Measurements from ENCODE around the gene ACAN.

The ACAN gene

DNA sequence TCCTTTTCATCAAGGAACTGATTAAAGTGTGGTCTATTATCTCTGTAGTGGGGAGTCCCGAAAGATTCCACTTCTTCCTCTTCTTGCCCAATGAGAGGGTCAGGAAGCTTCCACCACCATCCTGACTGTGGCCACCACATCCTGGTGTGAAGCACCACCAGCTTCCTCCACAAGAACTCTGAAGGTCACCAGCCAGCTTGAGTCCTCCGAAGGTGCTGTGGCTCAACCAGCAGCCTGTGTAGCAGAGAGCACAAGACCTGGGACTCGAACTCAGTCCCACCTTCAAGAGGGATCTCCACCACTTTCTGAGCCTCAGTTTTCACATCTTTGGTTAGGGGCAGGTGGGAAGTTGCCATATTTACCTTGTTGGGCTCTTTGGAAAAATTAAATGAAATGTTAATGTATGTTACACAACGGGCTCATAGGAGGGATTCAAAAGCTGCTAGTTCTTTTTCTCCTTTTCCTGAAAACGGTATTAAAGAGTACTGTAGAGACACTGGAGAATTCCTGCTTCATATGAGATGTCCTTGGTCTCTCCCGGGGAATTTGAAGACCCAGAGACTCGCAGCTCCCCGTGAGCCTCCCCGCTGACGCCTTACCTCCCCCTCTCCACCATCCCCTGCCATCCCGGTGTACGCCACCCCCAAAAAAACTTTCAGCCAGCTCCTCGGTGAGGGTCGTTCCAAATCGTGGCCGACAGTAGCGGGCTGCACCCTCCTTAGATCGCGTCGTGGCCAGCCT lies 816 bp upstream of the ACAN start:
- DNase-seq (ENCODE audit: low spot score), result peak; percentile 43

DNA sequence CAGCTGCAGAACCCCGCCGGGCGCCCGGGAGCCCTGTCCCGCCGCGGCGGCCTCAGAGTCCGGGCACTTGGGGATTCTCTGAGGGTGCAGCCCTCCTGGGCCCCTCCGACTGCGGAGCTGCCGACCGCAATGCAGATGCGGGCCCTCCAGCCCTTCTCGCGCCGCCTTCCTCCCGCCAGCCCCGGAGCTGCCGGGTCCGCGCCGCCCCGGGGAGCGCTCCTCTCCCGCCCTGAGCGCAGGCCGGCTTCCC lies 320 bp upstream of the ACAN start:
- DNase-seq (ENCODE audit: low spot score), result no peak

DNA sequence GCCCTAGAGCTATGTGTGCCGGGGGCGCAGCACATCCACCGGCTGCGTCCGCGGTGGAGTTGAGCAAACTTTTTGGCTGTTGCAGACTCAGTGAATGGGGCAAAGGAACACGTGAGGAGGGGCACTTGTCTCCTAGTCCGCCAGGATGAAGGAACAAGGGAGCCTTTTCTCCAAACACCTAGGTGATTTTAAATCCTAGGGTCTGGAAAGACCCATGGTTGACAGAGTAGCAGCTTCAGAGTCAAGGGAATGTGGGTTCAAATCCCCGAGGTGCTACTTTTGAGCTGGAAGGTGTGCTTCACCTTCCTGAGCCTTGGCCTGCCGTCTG lies 648 bp downstream of the ACAN start:
- no peak for DNase-seq (ENCODE audit: low spot score)

DNA sequence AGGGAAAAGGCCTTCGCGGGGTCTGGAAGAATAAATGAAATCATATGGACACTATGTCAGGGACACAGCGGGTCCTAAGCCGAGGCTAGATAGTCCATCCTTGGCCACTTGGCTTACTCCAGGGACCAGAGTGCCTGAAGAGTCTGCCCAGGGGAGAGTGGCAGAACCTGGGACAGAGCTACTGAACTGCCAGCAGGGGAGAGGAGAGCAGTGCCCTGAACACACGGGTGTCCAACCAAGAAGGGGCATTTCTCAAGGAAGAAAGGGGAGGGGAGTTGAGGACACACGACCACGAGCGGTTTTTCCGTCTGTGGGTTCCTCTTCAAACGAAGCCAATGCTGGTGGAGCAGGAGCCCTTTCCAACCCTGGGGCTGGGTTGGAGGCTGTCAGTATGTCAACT lies 1.0 kb downstream of the ACAN start:
- peak; percentile 65 for DNase-seq (ENCODE audit: low spot score)

DNA sequence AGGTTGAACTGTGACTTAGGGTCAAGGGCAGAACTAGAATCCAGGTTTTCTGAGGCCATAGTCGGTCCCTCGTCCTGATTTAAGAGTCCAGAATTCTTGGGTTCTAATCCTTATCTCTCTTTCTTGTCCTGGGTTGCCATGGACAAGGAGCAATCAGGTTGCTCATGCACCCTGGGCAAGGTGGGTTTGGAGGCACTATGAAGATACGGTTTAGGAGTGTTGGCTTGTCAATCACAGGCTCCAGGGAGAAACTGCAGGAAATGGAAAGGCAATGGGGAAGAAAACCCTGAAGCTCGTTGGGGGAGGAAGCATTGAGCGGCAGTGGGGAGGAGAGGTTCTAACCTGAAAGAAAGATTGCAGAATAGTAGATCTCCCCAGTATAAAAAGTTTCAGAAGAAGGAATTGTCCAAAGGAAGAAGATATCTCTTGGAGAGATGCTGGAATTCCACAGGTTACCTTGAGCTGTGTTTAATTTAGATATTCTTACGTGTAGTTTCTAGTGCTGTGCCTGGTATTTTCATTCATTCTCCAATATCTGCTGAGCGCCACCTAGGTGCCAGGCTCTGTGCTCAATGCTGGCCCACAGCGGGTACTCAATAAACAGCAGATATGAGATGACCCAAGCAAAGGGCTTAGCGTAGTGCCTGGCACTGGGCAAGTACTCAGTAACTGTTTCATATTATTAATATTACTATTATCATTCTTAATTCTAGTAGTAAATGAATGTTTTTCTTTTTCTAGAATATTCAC lies 2.0 kb downstream of the ACAN start:
- no peak for DNase-seq (ENCODE audit: low spot score)

DNA sequence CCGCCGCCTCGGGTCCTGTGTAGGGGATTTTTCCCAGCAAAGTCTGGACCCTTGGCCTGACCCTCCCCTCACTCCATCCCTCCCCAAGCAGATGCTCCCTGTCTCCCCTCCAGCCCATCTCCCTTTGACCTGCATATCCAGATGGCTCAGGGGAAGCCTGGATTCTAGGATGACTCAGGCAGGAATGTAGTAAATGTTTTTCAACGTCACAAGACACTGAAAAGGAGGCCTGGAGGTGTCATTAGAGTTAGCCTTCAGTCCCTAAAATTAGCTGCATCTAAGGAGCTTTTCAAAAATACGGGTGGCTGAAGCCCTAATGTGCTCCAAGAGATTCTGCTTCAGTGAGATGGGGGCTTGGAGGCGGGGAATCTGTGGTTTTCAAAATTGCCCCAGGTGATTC lies 7.2 kb downstream of the ACAN start:
- DNase-seq (ENCODE audit: low spot score), result peak; percentile 70

DNA sequence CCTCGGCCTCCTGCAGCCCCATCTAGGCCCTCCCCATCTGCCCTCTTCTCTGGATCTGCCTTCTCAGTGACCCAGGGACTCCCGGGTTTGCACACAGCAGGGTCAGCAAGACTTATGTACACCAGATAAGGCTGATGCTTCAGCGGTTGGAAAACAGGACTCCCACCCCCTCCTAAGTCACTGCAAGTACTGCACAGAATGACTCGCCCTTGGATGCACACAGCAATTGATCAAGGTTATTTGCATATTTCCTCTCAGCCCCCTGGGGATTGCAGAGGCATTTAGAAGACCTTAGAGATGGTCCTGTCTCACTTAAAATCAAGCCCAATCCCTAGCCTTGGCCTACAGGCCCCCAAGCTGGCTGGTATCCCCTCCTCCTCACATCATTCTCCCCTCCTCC lies 8.9 kb downstream of the ACAN start:
- no peak for DNase-seq (ENCODE audit: low spot score)

DNA sequence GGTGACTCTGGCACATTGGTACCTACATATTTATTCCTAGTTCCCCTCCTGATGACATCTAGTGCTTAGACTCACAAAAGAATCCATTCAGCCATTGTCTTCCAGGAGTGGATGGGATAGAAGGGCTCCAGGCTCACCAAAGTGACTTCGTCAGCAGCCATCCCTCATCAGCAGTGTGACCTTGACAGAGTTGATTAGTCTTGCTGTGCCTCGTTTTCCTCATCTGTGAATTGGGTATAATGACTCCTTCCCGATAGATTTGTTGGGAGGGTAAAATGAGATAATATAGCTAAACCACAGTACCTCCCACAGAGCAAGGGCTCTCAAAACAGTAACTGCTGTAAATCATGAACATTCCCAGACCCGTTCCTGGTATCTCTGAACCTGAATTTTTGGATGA lies 10.7 kb downstream of the ACAN start:
- DNase-seq (ENCODE audit: low spot score), result no peak

DNA sequence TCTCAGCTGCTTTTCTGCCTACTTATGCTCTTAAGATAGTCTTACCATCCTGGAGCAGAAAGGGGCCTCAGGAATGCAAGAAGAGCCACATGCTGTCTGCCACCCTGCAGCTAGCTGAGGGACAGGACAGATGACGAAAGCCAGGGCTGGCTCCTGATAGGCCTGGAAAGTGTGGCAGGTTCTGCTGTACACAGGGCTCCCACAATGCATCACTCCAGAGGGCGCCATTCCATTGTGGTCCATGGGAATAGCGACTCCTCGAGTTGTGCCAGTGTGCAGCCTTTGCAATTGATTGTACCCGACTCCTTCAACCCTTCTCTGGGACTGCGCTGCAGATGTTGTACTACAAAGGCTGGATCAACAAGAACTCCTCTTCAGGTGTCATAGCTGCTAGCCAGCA lies 11.2 kb downstream of the ACAN start:
- no peak for DNase-seq (ENCODE audit: low spot score)

DNA sequence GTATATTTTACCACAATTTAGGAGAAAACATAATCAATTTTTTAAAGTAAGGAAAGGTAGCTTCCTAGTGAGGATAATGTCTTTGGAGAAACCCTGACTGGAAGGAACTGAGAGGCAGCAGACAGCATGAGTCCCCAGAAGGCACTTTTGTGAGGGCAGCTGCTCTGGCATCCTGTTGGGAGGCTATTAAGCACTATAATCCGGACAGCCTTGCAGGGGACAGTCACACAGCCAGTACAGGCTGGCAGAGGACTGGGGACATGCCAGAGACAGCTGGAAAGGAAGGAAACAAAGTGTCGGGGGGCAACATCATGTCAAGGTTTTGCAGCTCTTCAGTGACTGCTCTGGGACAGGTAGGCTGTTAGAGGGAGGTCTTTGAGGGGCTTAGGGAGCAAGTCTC lies 15.7 kb downstream of the ACAN start:
- DNase-seq (ENCODE audit: low spot score), result no peak

DNA sequence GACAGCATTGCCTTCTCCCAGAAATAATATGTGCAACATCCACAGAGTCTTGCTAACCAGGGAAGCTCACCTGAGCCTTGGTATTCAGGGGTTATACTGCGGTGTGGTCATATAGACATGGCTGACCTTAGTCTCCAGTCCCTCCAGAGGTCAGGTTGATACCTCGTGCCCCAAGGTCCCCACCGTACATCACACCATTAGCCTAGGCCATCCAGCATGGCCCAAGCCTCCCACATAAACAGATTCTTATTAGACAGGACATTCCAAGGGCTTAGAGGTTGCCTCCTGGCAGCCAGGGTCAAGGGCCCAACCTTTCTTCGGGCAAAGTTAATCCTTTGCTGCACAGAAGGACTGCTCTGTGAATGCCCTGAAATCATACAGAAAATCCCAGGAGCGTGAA lies 18.8 kb downstream of the ACAN start:
- no peak for DNase-seq (ENCODE audit: low spot score)

DNA sequence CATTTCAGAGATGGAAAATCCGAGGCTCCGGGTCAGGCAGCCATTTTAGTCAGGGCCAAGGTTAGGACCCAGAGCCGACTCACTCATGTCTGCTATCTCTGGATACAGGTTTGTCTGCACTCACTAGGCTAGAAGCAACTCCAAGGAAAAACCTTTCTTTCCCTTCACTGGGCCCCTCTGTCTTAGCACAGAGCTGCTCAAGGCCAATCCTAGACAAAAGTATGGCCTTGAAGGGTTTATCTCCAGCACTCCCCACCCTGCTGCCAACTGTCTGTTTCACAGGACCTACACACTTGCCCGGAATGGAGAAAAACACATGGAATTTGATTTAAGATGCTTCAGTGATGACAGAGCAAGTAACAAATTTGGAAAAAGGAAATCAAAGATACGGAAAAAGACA lies 25.6 kb downstream of the ACAN start:
- DNase-seq (ENCODE audit: low spot score), result no peak

DNA sequence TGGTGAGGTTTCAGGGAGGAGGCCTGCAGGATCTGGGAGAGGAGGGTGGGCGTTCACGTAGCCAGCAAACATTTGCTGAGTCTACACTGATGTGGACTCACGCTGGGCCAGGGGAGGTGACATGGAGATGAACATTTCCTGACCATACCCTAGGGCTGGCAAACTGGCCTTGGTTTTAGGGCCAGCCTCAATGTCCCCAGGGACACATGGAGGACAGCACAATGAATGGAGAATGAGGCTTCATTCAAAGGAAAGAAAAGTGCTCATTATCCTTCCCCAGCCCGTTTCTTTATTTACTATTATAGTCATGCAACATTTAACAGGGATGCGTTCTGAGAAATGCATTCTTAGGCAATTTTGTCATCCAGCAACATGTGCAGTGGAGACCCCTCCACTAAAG lies 26.8 kb downstream of the ACAN start:
- DNase-seq (ENCODE audit: low spot score), result no peak

DNA sequence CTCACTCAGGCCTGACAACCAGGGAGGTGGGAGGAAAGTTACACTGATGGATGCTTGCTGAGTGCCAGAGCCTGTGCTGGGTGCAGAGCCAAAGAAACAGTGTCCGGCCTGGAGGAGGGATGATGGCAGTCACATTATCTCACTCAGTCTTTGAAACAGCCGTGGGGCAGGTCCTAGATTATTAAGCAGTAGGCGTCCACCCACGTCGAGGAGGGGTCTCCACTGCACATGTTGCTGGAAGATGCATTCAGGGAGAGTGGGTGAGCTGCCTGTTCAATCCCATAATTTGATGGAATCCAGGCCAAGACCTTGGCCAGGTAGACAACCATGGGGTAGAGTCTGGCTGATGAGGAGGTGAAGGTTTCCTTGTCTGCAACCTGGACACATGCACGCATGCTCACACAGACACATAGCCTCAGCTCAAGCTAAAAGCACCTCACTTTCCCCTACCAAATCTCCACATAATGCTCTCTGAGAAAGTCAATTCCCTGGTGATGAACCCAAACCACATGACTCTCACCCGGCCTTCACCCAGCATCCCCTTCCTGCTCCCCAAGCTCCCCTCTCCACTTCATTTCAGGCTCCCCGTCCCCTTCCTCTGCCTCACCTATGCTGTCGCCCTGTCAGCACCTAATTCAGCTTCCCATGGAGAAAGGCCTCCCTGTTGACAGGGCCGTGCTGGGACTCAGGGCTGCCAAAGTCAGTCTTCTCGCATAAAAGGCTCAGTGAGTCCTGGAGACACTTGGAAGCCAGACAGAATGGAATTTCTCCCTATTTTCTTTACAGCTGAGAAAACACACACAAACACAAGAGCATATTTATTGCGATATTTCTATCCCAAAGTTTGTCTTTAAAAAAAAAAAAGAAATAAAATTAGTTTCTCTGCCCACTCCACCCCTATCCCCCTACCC lies 29.8 kb downstream of the ACAN start:
- peak; percentile 43 for DNase-seq (ENCODE audit: low spot score)

DNA sequence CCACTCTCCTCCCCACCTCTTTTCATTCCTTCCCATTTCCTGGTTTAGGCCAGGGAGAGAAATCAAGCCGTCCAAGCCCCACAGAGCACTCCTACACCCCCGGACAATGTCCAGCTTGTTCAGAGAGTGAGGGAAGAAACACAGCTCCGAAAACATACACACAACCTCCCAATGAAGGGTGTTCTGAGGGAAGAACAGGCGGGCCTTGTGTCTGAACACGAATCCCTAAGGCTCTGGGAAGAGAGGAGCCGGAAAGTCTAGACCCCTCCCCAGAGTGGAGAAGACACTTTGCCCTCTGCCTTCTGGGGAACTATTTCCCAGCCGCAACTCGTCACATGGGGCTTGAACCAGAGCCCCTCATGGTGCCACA lies 30.5 kb downstream of the ACAN start:
- DNase-seq (ENCODE audit: low spot score), result peak; percentile 36

DNA sequence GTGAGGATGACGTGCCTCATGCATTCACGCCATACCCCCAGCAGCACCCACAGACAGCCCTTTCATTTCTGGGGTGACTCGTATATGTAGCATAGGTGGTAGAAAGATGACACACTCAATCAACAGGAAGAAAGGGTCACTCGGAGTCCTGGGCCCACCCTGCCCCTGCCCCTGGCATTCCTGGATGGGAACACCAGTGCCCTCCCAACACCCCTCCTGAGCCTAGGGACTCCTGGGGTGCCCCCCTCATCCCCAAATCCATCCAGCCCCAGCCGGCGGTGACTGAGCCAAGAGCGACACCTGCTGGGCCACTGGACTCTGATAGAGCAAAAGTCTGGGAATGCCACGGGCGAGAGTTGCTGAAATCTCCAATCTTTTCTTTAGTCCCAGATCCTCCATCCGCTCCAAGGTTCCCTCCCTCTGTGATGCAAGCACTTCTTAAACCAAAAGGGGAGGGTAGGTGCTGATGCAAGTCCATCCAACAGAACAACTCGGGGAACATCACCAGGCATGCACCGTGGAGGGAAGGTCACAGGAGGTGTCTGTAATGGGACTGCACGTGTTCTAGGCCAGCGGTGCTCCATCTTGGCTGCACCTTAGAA lies 31.1 kb downstream of the ACAN start:
- peak; percentile 76 for DNase-seq (ENCODE audit: low spot score)

DNA sequence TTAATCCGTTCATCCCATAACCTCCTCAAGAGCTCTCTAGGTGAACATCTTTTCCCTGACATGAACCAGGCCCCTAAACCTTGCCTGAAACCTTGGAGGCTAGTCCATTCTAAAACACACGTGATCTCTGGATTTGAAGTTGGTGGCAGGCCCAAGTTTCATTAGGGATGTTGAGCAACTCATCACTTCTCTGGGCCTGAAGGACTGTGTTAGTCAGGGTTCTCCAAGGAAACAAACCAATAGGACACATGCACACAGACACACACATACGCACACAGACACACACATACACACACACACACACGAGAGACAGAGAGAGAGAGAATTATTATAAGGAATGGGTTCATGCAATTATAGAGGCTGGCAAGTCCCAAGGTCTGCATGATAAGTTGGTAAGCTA lies 31.9 kb downstream of the ACAN start:
- no peak for DNase-seq (ENCODE audit: low spot score)

DNA sequence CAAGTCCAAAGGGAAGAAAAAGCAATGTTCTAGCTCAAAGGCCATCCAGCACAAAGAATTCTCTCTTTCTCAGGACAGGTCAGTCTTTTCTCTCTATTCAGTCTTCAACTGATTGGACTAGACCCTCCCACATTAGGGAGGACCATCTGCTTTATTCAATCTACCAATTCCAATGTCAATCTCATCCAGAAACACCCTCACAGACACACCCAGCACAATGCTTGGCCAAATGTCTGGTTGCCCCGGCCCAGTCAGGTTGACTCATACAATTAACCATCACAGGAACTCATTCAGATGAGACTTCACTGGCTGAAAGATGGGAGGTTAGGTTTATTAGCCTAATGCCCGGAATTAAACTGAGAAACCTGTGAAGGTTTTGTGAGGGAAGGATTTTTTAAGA lies 32.4 kb downstream of the ACAN start:
- peak; percentile 45 for DNase-seq (ENCODE audit: low spot score)

DNA sequence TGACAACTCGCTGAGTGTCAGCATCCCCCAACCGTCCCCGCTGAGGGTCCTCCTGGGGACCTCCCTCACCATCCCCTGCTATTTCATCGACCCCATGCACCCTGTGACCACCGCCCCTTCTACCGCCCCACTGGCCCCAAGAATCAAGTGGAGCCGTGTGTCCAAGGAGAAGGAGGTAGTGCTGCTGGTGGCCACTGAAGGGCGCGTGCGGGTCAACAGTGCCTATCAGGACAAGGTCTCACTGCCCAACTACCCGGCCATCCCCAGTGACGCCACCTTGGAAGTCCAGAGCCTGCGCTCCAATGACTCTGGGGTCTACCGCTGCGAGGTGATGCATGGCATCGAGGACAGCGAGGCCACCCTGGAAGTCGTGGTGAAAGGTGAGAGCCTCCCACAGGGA lies 35.4 kb downstream of the ACAN start:
- DNase-seq (ENCODE audit: low spot score), result no peak

DNA sequence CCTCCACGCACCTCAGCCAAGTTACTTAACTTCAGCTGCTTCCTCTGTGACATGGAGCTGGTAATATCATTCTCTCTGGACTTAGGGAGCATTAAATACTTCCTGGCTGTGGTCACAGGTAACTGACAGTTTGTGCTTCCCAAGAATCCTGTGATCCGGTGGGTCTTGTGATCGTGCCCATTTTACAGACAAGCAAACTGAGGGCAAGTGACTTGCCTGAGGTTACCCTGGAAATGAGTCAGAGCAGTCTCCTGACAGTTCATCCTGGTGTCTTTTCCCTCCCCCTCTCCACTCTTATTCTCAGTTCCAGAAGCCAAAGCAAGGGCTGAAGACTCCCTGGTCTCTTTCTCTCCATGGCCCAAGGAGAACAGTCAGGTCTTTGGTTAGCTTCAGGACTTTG lies 35.9 kb downstream of the ACAN start:
- no peak for DNase-seq (ENCODE audit: low spot score)

DNA sequence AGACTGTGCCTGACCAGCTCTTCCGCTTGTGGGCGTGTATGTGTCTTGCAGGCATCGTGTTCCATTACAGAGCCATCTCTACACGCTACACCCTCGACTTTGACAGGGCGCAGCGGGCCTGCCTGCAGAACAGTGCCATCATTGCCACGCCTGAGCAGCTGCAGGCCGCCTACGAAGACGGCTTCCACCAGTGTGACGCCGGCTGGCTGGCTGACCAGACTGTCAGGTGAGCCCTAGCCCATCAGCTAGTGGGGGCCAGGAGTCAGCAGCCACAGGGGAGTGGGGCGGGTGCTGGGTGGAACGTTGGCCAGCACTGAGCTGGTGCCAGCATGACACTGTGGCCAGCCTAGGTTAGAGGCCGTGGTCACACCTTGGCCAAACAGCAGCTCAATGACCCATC lies 36.7 kb downstream of the ACAN start:
- DNase-seq (ENCODE audit: low spot score), result no peak

DNA sequence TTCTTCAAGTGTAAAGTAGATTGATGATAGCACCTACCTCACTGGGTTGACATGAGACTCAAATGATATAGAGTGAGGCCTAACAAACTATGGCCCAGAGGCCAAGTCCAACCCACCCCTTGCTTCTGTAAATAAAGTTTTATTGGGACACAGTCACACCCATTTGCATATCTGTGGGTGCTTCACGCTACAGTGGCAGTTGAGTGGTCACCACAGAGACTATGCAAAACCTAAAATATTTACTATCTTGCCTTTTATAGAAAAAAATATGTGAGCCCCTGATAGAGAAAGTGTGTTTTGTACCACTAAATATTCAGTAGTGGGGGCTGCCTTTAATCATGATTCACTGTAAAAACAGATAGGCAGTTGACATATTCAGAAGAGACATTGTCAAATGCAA lies 38.0 kb downstream of the ACAN start:
- no peak for DNase-seq (ENCODE audit: low spot score)

DNA sequence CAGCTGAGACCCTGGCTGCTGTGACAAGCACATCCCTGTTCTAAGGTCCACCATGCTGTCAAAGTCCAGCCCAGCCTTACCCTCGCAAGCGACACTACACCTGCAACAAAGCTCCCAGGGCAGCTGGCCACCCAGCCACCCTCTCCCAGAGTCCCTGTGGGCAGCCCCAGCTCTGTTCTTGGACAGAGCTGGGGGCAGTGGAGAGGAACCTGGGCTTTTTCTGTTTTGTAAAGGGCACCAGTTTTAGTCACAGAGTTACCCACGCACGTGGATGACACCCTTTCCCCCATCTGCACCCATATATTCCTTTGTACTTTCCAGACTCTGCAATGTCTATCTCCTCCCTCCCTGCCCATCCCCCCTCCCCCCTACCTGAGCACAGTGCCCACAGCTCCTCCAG lies 38.9 kb downstream of the ACAN start:
- DNase-seq (ENCODE audit: low spot score), result no peak
